NCI-H2227 (cell line): ENCODE measurements around the gene ZNF581.

Source experiments
- DNase-seq: peaks from one replicate; lab custom pipeline; 2025; ENCODE audit not compliant: unreplicated experiment; lab: John Stamatoyannopoulos, UW

ZNF581 gene

GRCh38 chr19:55692681-55693081 lies 49.2 kb downstream of the ZNF581 start:
- DNase-seq: no peak

DNA sequence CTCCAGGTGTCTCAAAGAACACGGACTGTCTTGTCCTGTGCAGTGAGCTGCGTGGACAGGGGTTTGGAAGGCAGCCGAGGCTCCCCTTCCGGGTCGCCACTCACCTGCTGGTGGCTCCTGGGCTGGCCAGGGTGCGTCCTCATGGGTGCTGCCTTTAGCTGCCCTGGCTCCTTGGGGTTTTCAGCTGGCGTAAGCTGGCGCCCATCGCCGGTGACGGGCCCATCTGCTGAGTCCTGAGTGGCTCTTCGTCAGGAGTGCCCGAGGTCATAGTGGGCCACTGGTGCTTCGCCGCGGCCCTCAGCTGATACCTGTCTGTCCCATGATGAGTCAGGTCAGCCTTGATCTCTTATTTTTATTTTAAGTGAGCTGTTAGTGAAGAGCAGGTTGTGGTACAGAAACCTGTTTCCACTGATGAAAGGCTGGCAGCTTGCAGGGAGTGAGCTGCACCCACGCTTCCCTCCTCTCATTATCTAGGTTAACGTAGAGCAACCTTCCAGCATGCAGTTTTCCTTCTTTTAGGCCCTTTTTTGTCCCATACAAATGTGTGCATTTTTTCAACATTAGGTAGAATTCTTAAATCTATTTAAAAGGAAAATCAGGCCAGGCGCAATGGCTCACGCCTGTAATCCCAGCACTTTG lies 50.0 kb downstream of the ZNF581 start:
- DNase-seq: no peak

DNA sequence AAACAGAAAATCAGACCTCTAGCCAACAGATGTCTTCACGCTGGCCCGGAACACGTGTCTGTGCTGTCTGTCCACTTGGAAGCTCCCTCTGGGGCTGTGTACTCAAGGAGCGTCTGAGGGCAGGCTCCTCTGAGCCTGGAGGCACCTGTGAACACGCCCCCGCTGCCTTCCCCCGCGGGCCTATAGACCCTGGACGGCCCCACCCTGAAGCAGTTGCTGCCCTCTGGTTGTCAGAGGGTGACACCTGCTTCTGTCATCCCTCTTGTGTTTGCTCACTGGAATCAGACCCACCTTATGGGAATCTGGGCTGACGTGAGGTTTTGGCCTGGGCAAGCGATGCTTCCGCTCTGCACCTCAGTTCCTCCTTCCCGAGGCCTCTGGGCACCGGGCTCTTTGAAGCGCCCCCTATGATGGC lies 50.8 kb downstream of the ZNF581 start:
- no peak for DNase-seq

GRCh38 chr19:55694656-55695491 lies 51.4 kb downstream of the ZNF581 start:
- no peak for DNase-seq
